Measurements from ENCODE around the gene PRKCA. TPM values are rescaled to one million over a fixed set of nuclear protein-coding genes. Genes with fewer than 3 reads are reported as not detected.

The PRKCA gene
- total and polyA plus RNA-seq, 4 donors = 3.0 to 14.1 (median 5.4) TPM

DNA sequence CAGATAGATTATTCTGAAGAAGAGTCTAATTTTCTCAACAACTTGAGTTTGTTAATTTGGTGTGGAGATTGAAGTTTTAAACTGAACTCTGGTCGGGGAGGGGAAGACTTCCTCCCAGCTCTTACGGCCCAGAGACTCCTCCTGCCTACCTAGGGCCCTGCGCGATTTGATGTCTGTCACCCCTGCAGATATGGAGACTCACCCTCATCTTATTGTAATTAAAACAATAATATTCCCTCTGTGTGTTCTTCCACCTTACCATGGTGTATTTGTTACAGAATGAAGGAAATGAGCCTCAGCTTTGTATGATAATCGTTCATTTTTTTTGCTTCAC is 348.1 kb downstream of the PRKCA start:
- no peak overlapping the region for H3K4me3 ChIP-seq (ENCODE audit: low read depth in 1 of 3, low read length in 3 of 3)
- no peak overlapping the region for H3K27ac ChIP-seq (ENCODE audit: low read depth in 1 of 2, low read length in 2 of 2)
- H3K9ac ChIP-seq (ENCODE audit: low read depth in 1 of 2, low read length in 2 of 2) = no peak overlapping the region
- 75% methylated on average over 5 of the region's 5 CpGs for WGBS
- TF ChIP-seq, protein P1, sequence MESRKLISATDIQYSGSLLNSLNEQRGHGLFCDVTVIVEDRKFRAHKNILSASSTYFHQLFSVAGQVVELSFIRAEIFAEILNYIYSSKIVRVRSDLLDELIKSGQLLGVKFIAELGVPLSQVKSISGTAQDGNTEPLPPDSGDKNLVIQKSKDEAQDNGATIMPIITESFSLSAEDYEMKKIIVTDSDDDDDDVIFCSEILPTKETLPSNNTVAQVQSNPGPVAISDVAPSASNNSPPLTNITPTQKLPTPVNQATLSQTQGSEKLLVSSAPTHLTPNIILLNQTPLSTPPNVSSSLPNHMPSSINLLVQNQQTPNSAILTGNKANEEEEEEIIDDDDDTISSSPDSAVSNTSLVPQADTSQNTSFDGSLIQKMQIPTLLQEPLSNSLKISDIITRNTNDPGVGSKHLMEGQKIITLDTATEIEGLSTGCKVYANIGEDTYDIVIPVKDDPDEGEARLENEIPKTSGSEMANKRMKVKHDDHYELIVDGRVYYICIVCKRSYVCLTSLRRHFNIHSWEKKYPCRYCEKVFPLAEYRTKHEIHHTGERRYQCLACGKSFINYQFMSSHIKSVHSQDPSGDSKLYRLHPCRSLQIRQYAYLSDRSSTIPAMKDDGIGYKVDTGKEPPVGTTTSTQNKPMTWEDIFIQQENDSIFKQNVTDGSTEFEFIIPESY (IDR thresholded peaks at IDR 0.05) = no peak
- TF ChIP-seq HNF4G (IDR thresholded peaks at IDR 0.05) (no peak), GABPA (IDR thresholded peaks at IDR 0.05 in 1 of 2, conservative IDR thresholded peaks at IDR 0.05 in 1 of 2) (no peak), NR2F2 (IDR thresholded peaks at IDR 0.05) (no peak), JUND (IDR thresholded peaks at IDR 0.05) (no peak)
- TF ChIP-seq, protein P2, sequence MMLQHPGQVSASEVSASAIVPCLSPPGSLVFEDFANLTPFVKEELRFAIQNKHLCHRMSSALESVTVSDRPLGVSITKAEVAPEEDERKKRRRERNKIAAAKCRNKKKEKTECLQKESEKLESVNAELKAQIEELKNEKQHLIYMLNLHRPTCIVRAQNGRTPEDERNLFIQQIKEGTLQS (IDR thresholded peaks at IDR 0.05) = no peak
- TF ChIP-seq, protein P3, sequence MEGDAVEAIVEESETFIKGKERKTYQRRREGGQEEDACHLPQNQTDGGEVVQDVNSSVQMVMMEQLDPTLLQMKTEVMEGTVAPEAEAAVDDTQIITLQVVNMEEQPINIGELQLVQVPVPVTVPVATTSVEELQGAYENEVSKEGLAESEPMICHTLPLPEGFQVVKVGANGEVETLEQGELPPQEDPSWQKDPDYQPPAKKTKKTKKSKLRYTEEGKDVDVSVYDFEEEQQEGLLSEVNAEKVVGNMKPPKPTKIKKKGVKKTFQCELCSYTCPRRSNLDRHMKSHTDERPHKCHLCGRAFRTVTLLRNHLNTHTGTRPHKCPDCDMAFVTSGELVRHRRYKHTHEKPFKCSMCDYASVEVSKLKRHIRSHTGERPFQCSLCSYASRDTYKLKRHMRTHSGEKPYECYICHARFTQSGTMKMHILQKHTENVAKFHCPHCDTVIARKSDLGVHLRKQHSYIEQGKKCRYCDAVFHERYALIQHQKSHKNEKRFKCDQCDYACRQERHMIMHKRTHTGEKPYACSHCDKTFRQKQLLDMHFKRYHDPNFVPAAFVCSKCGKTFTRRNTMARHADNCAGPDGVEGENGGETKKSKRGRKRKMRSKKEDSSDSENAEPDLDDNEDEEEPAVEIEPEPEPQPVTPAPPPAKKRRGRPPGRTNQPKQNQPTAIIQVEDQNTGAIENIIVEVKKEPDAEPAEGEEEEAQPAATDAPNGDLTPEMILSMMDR (IDR thresholded peaks at IDR 0.05; ENCODE audit: low read depth, low read length, missing input control) = no peak
- TF ChIP-seq, protein P4, sequence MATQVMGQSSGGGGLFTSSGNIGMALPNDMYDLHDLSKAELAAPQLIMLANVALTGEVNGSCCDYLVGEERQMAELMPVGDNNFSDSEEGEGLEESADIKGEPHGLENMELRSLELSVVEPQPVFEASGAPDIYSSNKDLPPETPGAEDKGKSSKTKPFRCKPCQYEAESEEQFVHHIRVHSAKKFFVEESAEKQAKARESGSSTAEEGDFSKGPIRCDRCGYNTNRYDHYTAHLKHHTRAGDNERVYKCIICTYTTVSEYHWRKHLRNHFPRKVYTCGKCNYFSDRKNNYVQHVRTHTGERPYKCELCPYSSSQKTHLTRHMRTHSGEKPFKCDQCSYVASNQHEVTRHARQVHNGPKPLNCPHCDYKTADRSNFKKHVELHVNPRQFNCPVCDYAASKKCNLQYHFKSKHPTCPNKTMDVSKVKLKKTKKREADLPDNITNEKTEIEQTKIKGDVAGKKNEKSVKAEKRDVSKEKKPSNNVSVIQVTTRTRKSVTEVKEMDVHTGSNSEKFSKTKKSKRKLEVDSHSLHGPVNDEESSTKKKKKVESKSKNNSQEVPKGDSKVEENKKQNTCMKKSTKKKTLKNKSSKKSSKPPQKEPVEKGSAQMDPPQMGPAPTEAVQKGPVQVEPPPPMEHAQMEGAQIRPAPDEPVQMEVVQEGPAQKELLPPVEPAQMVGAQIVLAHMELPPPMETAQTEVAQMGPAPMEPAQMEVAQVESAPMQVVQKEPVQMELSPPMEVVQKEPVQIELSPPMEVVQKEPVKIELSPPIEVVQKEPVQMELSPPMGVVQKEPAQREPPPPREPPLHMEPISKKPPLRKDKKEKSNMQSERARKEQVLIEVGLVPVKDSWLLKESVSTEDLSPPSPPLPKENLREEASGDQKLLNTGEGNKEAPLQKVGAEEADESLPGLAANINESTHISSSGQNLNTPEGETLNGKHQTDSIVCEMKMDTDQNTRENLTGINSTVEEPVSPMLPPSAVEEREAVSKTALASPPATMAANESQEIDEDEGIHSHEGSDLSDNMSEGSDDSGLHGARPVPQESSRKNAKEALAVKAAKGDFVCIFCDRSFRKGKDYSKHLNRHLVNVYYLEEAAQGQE (IDR thresholded peaks at IDR 0.05) = no peak
- no peaks in the 10 kb centered on the region for H3K4me1 ChIP-seq (ENCODE audit: control insufficient read depth in 4 of 4, insufficient read depth in 4 of 4, low read length in 3 of 4)
- no peaks in the 10 kb centered on the region for H3K27me3 ChIP-seq (ENCODE audit: control insufficient read depth in 4 of 4, insufficient read depth in 4 of 4, low read length in 3 of 4)
- H3K36me3 ChIP-seq (ENCODE audit: control insufficient read depth in 4 of 4, insufficient read depth in 3 of 4, low read depth in 1 of 4, low read length in 3 of 4) = peaks cover 0 to 13% (median 8%) of the 10 kb centered on the region in 4 donors
- H3K9me3 ChIP-seq (ENCODE audit: control insufficient read depth in 4 of 4, low read length in 3 of 4) = no peaks in the 10 kb centered on the region
- DNase-seq (ENCODE audit: low spot score) = no peak

DNA sequence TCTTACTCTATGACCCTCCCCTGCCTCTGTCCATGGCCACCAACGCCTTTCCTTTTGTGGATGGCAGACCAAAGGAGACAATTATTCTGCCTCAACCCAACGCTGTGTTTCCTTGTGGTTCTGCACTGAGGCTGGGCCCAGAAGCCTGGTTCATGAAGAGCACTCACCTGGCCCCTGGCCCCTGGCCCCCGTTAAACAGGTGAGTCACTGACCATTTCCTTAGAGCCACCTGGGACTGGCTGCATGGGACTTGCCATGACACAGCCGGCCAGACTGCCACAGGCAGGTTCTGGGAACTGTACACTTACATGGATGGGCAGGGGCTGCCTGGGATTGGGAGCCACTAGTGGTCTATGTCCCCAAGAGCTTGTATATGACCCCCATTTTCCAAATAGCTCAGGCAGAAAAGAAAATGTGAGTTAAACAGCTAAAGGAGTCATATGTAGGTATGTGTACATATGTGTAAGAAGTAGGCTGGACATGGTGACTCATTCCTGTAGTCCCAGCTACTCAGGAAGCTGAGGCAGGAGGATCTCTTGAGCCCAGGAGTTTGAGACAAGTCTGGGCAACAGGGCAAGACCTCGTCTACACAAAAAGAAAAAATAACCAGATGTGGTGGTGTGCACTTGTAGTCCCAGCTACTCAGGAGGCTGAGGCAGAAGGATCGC is 350.6 kb downstream of the PRKCA start:
- 96% methylated on average over 6 of the region's 6 CpGs for WGBS
- Histone ChIP-seq H3K27me3 (ENCODE audit: control insufficient read depth in 4 of 4, insufficient read depth in 4 of 4, low read length in 3 of 4) (no peaks in the 10 kb centered on the region), H3K4me3 (ENCODE audit: low read depth in 1 of 3, low read length in 3 of 3) (no peak overlapping the region), H3K9me3 (ENCODE audit: control insufficient read depth in 4 of 4, low read length in 3 of 4) (no peaks in the 10 kb centered on the region), H3K36me3 (ENCODE audit: control insufficient read depth in 4 of 4, insufficient read depth in 3 of 4, low read depth in 1 of 4, low read length in 3 of 4) (peaks cover 0 to 8% (median 3%) of the 10 kb centered on the region in 4 donors), H3K9ac (ENCODE audit: low read depth in 1 of 2, low read length in 2 of 2) (no peak overlapping the region), H3K27ac (ENCODE audit: low read depth in 1 of 2, low read length in 2 of 2) (no peak overlapping the region), H3K4me1 (ENCODE audit: control insufficient read depth in 4 of 4, insufficient read depth in 4 of 4, low read length in 3 of 4) (no peaks in the 10 kb centered on the region)
- TF ChIP-seq, protein P2 (IDR thresholded peaks at IDR 0.05) = no peak
- TF ChIP-seq, protein P5, sequence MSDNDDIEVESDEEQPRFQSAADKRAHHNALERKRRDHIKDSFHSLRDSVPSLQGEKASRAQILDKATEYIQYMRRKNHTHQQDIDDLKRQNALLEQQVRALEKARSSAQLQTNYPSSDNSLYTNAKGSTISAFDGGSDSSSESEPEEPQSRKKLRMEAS (IDR thresholded peaks at IDR 0.05) = no peak
- DNase-seq (ENCODE audit: low spot score) = no peak

Data from liver (tissue), 9 donors.